ENCODE results near the gene ANGPT4.

DNA sequence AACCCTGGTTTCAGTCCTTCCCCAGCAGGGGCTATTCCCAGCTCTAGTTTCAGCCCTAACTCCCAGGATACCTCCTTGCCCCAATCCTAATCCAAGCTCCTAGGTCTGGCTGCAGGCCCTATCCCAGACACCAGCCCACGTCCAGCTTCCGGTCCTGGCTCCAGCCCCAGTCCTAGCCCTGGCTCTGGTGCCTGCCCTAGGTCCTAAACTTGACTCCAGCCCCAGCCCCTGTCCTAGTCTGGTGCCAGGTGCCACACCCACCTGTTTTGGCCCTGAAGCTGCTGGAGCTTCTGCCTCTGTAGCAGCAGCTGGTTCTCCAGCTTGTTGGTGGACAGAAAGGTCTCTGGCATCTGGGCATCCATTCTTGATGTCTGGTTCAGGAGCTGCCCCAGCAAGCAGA, 28.1 kb downstream of the ANGPT4 start:
- TF ChIP-seq CTCF (IDR thresholded peaks at IDR 0.05 in 4 of 5, conservative IDR thresholded peaks at IDR 0.05 in 1 of 5) (no peak), POLR2A (IDR thresholded peaks at IDR 0.05) (no peak)

All from gastrocnemius medialis (tissue), 4 donors.